Lower leg skin (tissue), 4 donors: ENCODE data around the gene VAV3. TPM values are rescaled to one million over a fixed set of nuclear protein-coding genes. Genes with fewer than 3 reads are reported as not detected.

Source experiments
- DNase-seq, 2 donors: peaks; one replicate each; pipeline ENCODE4 v3.0.0-alpha.2; 2019; ENCODE audit warnings: low spot score in 2 of 2
- H3K4me3 ChIP-seq: fragments of 200-600 bp; sonication (generic); 2 replicates; pipeline ENCODE4 v1.5.1; 2017; ENCODE audit warnings: mild to moderate bottlenecking, low read depth; ENCODE audit not compliant: poor library complexity, severe bottlenecking
- POLR2A ChIP-seq, 2 donors: fragments of 450-650 bp; IDR thresholded peaks; one replicate each; pipeline ENCODE4 v1.6.1; 2016 to 2017; ENCODE audit warnings: antibody characterized with exemption in 2 of 2, mild to moderate bottlenecking in 1 of 2, moderate library complexity in 1 of 2
- WGBS, 2 donors: methylation state at CpG; one replicate each; pipeline ENCODE4 v1.1.5; 2018; 5-methylcytosine and 5-hydroxymethylcytosine counted together
- intact Hi-C: fragments of 100-400 bp; cut with DNase I; formaldehyde crosslinking; loops from one replicate; pipeline ENCODE4 v1.15.0; 2023; ENCODE audit warnings: low total_unique reads
- total RNA-seq, 4 donors: library from RNA; depleted of rRNA; stranded (reverse); fragments of >200 nt; gene quantifications; one replicate each; pipeline ENCODE4 v1.1.0, GENCODE V29; 2016
- TF ChIP-seq, protein P1 (sequence below), 3 donors: fragments of 450-650 bp; IDR thresholded peaks; one replicate each; pipeline ENCODE4 v1.5.1; 2016; ENCODE audit warnings: antibody characterized with exemption in 3 of 3, mild to moderate bottlenecking in 3 of 3, moderate library complexity in 2 of 3

VAV3 gene
- total RNA-seq, 4 donors from 2014 or later: 102 to 200 (median 147) TPM

DNA sequence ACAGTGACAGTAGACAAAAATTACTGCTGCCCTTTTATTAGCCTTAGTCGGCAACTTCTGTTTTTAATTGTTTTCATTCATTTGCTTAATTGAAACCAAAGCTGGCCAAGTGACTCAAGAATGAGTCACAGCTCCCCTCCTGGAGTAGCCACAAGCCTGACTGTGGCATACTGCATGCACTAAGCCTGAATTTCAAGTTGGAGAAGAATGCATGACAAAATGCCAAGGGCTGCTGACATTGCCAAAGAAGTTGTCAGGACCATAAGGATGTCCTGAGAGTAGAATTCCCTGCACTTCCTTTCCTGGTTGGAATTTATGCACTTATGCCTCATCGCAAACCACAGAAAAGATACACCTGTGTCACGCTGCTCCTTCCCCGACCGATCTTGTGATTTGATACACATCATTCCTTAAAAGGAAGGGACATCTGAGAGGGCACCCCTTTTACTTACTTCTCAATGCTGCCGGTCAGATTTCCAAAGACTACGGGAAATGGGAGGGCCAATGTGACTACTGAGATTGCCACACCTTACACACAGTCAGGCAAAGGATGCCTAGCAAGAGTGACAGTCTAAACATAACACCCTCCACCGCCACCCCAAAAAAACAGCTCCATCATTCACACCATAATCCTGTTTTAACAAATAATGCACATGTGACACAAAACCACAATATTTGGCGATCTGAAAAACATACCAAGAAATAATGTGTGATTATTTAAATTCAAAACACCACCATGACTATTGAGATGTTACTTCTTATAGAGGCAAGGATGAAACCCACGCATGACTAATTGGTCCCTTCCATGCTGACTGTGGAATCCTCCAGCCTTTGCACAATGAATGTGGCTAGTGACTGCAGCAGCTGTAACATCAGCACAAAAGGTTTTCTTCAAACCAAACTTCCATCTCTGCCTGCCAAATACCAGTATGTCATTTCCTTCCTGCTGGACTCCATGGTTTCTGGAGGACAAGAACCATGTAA, 28.2 kb downstream of the VAV3 start:
- no peak overlapping the region for H3K4me3 ChIP-seq
- DNase-seq: peak; percentile 63 to 86
- no peak for TF ChIP-seq POLR2A (IDR thresholded peaks at IDR 0.05)
- TF ChIP-seq, protein P1, sequence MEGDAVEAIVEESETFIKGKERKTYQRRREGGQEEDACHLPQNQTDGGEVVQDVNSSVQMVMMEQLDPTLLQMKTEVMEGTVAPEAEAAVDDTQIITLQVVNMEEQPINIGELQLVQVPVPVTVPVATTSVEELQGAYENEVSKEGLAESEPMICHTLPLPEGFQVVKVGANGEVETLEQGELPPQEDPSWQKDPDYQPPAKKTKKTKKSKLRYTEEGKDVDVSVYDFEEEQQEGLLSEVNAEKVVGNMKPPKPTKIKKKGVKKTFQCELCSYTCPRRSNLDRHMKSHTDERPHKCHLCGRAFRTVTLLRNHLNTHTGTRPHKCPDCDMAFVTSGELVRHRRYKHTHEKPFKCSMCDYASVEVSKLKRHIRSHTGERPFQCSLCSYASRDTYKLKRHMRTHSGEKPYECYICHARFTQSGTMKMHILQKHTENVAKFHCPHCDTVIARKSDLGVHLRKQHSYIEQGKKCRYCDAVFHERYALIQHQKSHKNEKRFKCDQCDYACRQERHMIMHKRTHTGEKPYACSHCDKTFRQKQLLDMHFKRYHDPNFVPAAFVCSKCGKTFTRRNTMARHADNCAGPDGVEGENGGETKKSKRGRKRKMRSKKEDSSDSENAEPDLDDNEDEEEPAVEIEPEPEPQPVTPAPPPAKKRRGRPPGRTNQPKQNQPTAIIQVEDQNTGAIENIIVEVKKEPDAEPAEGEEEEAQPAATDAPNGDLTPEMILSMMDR (IDR thresholded peaks at IDR 0.05): no peak
- WGBS, 2 donors: 43 to 48% methylated on average over 10 of the region's 10 CpGs
- intact Hi-C loops: no loop called here

DNA sequence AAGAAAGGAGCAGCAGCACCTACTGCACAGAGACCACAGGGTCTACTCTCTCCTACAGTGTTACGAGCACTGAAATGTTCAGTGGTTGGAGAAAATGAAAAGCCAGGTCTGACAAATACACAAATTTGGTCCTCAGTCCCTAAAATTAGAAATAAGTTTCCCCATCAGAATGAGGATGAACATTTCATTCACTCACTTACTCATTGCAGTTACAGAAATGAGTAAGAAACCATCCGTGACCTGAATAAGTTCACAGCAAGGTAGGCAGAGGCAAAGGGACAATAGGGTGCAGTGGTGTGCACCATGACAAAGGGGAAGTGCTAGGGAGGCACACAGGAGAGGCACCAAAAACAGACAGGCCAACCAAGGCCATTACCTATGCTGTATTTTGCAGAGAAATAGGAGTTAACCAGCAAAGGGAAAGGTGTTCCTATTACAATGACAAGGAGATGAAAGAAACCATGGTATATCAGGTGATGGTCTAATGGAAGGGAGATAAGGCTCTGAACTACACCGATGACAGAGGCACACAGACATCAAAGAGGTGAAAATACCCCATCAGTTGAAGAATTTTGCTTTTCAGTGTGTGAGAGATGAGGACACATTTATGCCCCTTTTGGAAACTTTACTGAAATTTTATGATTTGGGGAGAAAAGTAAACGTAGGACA, 29.4 kb downstream of the VAV3 start:
- TF ChIP-seq, protein P1 (IDR thresholded peaks at IDR 0.05): no peak
- TF ChIP-seq POLR2A (IDR thresholded peaks at IDR 0.05): no peak
- no peak for DNase-seq
- WGBS, 2 donors: 69 to 76% methylated on average over 4 of the region's 4 CpGs
- intact Hi-C loops: no loop called here
- H3K4me3 ChIP-seq: no peak overlapping the region

DNA sequence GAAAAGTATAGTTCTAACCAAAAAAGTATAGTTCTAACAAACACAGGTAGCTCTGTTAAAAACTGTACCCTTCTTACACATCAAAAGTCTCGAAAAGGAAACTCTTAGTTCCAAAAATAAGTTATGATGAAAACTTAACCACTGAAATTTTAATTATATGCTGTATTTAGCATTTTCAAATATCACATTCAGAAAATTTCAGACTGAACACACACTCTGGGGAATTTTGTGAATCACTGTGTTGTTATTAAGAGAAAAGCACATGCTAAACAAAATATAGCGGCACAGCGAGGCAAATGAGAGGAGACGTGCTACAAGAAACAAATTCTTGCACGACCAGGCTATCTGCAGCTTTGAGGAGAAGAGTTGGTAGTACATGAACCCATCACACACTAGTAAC, 30.4 kb downstream of the VAV3 start:
- no peak for DNase-seq
- intact Hi-C loops: no loop called here
- TF ChIP-seq POLR2A (IDR thresholded peaks at IDR 0.05): no peak
- TF ChIP-seq, protein P1 (IDR thresholded peaks at IDR 0.05): no peak
- whole genome bisulfite sequencing, 2 donors: 62 to 66% methylated on average over 5 of the region's 5 CpGs
- H3K4me3 ChIP-seq: no peak overlapping the region

DNA sequence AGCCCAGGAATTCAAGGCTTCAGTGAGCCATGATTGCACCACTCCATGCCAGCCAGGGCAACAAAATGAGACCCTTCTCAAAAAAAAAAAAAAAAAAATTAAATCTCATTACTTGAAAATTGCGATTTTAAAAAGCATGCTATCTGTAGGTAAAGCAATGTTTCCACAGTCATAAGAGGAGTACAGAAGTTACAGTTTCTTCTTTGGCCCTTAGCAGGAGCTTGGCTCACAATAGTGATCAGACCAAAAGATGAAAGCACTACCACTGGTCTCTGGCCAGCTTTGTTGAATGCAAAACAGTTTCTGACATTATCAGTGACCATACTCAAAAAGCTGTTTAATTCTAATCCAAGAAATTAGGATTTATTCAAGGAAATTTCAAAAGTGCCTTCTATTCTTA, 31.2 kb downstream of the VAV3 start:
- TF ChIP-seq, protein P1 (IDR thresholded peaks at IDR 0.05): no peak
- TF ChIP-seq POLR2A (IDR thresholded peaks at IDR 0.05): no peak
- DNase-seq: no peak
- no peak overlapping the region for H3K4me3 ChIP-seq
- intact Hi-C loops: no loop called here
- WGBS, 2 donors: 88 to 92% methylated on average over 1 of the region's 1 CpG

DNA sequence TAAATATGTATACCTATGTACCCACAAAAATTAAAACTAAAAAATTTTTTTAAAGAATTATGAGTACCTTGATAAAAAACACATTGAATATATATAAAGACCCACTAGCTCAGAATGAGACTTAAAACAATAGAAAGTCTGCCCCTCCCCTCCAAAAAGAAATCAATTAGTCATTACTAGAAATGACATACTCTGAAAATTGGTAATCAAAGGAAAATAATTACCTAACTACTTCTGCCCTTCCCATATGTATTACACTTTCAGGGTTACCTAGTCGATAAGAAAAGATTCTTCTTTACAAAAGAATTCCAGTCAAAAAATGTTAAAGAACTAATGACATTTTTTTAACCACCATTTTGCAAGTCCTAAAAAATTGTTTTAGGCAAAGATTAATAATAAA, 34.7 kb downstream of the VAV3 start:
- no peak for DNase-seq
- intact Hi-C loops: no loop called here
- TF ChIP-seq, protein P1 (IDR thresholded peaks at IDR 0.05): no peak
- TF ChIP-seq POLR2A (IDR thresholded peaks at IDR 0.05): no peak
- 85 to 95% methylated on average over 1 of the region's 1 CpG for WGBS, 2 donors
- H3K4me3 ChIP-seq: no peak overlapping the region
